ENCODE results near the gene SUCO. TPM values are rescaled to one million over a fixed set of nuclear protein-coding genes. Genes with fewer than 3 reads are reported as not detected.

The SUCO gene
- total RNA-seq, 1 experiment from 2014 or later = 22.6 TPM

- TF ChIP-seq ZNF274 (IDR thresholded peaks at IDR 0.05; ENCODE audit: low read depth, low read length) (no peak), JUND (IDR thresholded peaks at IDR 0.05) (no peak), RAD21 (IDR thresholded peaks at IDR 0.05; ENCODE audit: low read depth) (no peak)
Measured at GRCh38 chr1:172540635-172541034, 7.7 kb downstream of the SUCO start (continued).

GRCh38 chr1:172544481-172545104 is 11.6 kb downstream of the SUCO start:
- ChIA-PET POLR2A (no interaction called here), CTCF (no interaction called here), RAD21 (ENCODE audit: low non-redundant PET in 1 of 2, low total read pairs in 2 of 2, uncharacterized antibody in 2 of 2, unreplicated experiment in 2 of 2) (no interaction called here)
- no peaks in the 10 kb centered on the region for H3K9me3 ChIP-seq (ENCODE audit: control insufficient read depth in 1 of 2, insufficient read depth in 1 of 2, low read depth in 1 of 2, low read length in 2 of 2)
- no peak overlapping the region for H3K27ac ChIP-seq (ENCODE audit: low read depth, low read length)
- ATAC-seq (no peak), DNase-seq (ENCODE audit: low read depth, low spot score) (no peak)
- intact Hi-C loops (cut with micrococcal nuclease) = no loop called here
- H3K27me3 ChIP-seq (ENCODE audit: insufficient read depth, low read length) = no peaks in the 10 kb centered on the region
- H2AFZ ChIP-seq (ENCODE audit: low read depth, low read length, poor library complexity, severe bottlenecking) = no peak overlapping the region
- H3K4me3 ChIP-seq (replicated peaks in 1 of 2; ENCODE audit: low read depth in 1 of 2, low read length in 2 of 2) = no peak overlapping the region
- no peak overlapping the region for H3K4me2 ChIP-seq (ENCODE audit: low read length)
- H3K9ac ChIP-seq (ENCODE audit: low read length) = no peak overlapping the region
- no peaks in the 10 kb centered on the region; the same call in 1 of the 2 replicates for H4K20me1 ChIP-seq (ENCODE audit: insufficient read depth)
- BruUV-seq (replicated peaks) = no TSS peak
- H3K9me2 ChIP-seq (ENCODE audit: insufficient read depth) = no peaks in the 10 kb centered on the region
- TF ChIP-seq ATF3 (IDR thresholded peaks at IDR 0.05) (no peak), JUND (IDR thresholded peaks at IDR 0.05) (no peak), SP1 (IDR thresholded peaks at IDR 0.05; ENCODE audit: low read depth) (no peak), CEBPB (IDR thresholded peaks at IDR 0.05; ENCODE audit: low read depth) (no peak)
- no peaks in the 10 kb centered on the region for H3K36me3 ChIP-seq (ENCODE audit: control insufficient read depth in 1 of 2, insufficient read depth in 2 of 2, low read length in 2 of 2)
- H3K4me1 ChIP-seq (ENCODE audit: control insufficient read depth in 1 of 2, insufficient read depth in 2 of 2, low read length in 2 of 2) = no peaks in the 10 kb centered on the region
- peaks cover 77% of the 10 kb centered on the region for H3K79me2 ChIP-seq (ENCODE audit: insufficient read depth, low read length)

GRCh38 chr1:172545396-172546004 is 12.6 kb downstream of the SUCO start:
- no peaks in the 10 kb centered on the region for H3K36me3 ChIP-seq (ENCODE audit: control insufficient read depth in 1 of 2, insufficient read depth in 2 of 2, low read length in 2 of 2)
- CTCF ChIA-PET = no interaction called here
- peaks cover 69% of the 10 kb centered on the region for H3K79me2 ChIP-seq (ENCODE audit: insufficient read depth, low read length)
- BruUV-seq (replicated peaks) = no TSS peak
- DNase-seq (ENCODE audit: low read depth, low spot score) = no peak
- H3K9me3 ChIP-seq (ENCODE audit: control insufficient read depth in 1 of 2, insufficient read depth in 1 of 2, low read depth in 1 of 2, low read length in 2 of 2) = no peaks in the 10 kb centered on the region
- H3K4me3 ChIP-seq (replicated peaks in 1 of 2; ENCODE audit: low read depth in 1 of 2, low read length in 2 of 2) = no peak overlapping the region
- H3K9ac ChIP-seq (ENCODE audit: low read length) = no peak overlapping the region
- H3K27ac ChIP-seq (ENCODE audit: low read depth, low read length) = no peak overlapping the region
- POLR2A ChIA-PET = interaction anchor here (1.0 kb wide), 1 partner anchor 13 kb away, joined by 3 read pairs; the partner anchor contains the start of gene SUCO
- no peak overlapping the region for H2AFZ ChIP-seq (ENCODE audit: low read depth, low read length, poor library complexity, severe bottlenecking)
- RAD21 ChIA-PET (ENCODE audit: low non-redundant PET in 1 of 2, low total read pairs in 2 of 2, uncharacterized antibody in 2 of 2, unreplicated experiment in 2 of 2) = no interaction called here
- TF ChIP-seq POLR2AphosphoS5 (IDR thresholded peaks at IDR 0.05; ENCODE audit: low read depth, low read length) (no peak), SRF (IDR thresholded peaks at IDR 0.05; ENCODE audit: low read depth) (no peak), ZFX (IDR thresholded peaks at IDR 0.05) (no peak), ATF3 (IDR thresholded peaks at IDR 0.05) (no peak), SP1 (IDR thresholded peaks at IDR 0.05; ENCODE audit: low read depth) (no peak), ZBTB33 (IDR thresholded peaks at IDR 0.05; ENCODE audit: extremely low read depth, insufficient replicate concordance, low read length) (no peak), TCF7L2 (IDR thresholded peaks at IDR 0.05; ENCODE audit: borderline replicate concordance, extremely low read depth, insufficient read depth, insufficient read length) (no peak), RAD21 (IDR thresholded peaks at IDR 0.05; ENCODE audit: low read depth) (no peak)
- no peaks in the 10 kb centered on the region for H3K9me2 ChIP-seq (ENCODE audit: insufficient read depth)
- no peaks in the 10 kb centered on the region; the same call in 1 of the 2 replicates for H4K20me1 ChIP-seq (ENCODE audit: insufficient read depth)
- H3K4me2 ChIP-seq (ENCODE audit: low read length) = no peak overlapping the region
- ATAC-seq = no peak
- intact Hi-C loops (cut with micrococcal nuclease) = no loop called here
- no peaks in the 10 kb centered on the region for H3K27me3 ChIP-seq (ENCODE audit: insufficient read depth, low read length)
- H3K4me1 ChIP-seq (ENCODE audit: control insufficient read depth in 1 of 2, insufficient read depth in 2 of 2, low read length in 2 of 2) = no peaks in the 10 kb centered on the region

Data from HCT116 (cell line).